HepG2 (cell line): ENCODE results near the gene PSEN1. TPM values are rescaled to one million over a fixed set of nuclear protein-coding genes. Genes with fewer than 3 reads are reported as not detected.
A peak's percentile ranks its signal among the peaks of the same experiment; 100 is the strongest.

Source experiments
- AFF4 ChIP-seq: sonication (generic); formaldehyde crosslinking; IDR thresholded peaks from 2 replicates; pipeline ENCODE4 v1.4.0; 2020; ENCODE audit warnings: missing genetic modification reagents
- BHLHE40 ChIP-seq: IDR thresholded peaks from 2 replicates; pipeline ENCODE4 v1.6.1; 2011; ENCODE audit warnings: low read length, improper control_type of control experiment
- CENPBD1 ChIP-seq: sonication (generic); formaldehyde crosslinking; IDR thresholded peaks from 2 replicates; pipeline ENCODE4 v1.8.0; 2022; ENCODE audit warnings: missing genetic modification reagents, low read depth, mild to moderate bottlenecking, borderline replicate concordance
- CREB3 ChIP-seq: sonication (generic); formaldehyde crosslinking; IDR thresholded peaks from 2 replicates; pipeline ENCODE4 v1.5.0; 2020; ENCODE audit warnings: missing genetic modification reagents
- FOXM1 ChIP-seq: sonication (generic); formaldehyde crosslinking; IDR thresholded peaks from 2 replicates; pipeline ENCODE4 v1.5.0; 2020; ENCODE audit warnings: missing genetic modification reagents
- FOXP1 ChIP-seq, 2 experiments: fragments of 450-650 bp in 1 of 2; IDR thresholded peaks; 2 replicates each; pipeline ENCODE4 v1.6.1; 2017 to 2018; ENCODE audit warnings: antibody characterized with exemption in 1 of 2
- GZF1 ChIP-seq: sonication (generic); formaldehyde crosslinking; IDR thresholded peaks from 2 replicates; pipeline ENCODE4 v1.5.1; 2020; ENCODE audit warnings: mild to moderate bottlenecking, missing genetic modification reagents
- HDAC2 ChIP-seq: sonication (generic); formaldehyde crosslinking; IDR thresholded peaks from 2 replicates; pipeline ENCODE4 v1.4.0; 2020; ENCODE audit warnings: missing genetic modification reagents
- HES4 ChIP-seq: sonication (generic); formaldehyde crosslinking; IDR thresholded peaks from 2 replicates; pipeline ENCODE4 v1.9.0; 2021; ENCODE audit warnings: mild to moderate bottlenecking, missing genetic modification reagents, borderline replicate concordance
- HNRNPH1 ChIP-seq: fragments of 200-400 bp; formaldehyde crosslinking; optimal IDR thresholded peaks from 2 replicates; pipeline ENCODE3; 2017; ENCODE audit warnings: mild to moderate bottlenecking, low read depth, low read length
- HOXA7 ChIP-seq: sonication (generic); formaldehyde crosslinking; IDR thresholded peaks from 2 replicates; pipeline ENCODE4 v1.8.1; 2022; ENCODE audit warnings: mild to moderate bottlenecking, missing genetic modification reagents, moderate library complexity
- MEIS1 ChIP-seq: sonication (generic); formaldehyde crosslinking; IDR thresholded peaks from 2 replicates; pipeline ENCODE4 v1.9.0; 2021; ENCODE audit warnings: mild to moderate bottlenecking, missing genetic modification reagents, moderate library complexity, borderline replicate concordance
- MXD3 ChIP-seq: IDR thresholded peaks from 2 replicates; pipeline ENCODE4 v1.6.1; 2016; ENCODE audit warnings: mild to moderate bottlenecking, missing biosample characterization, missing genetic modification reagents
- PAF1 ChIP-seq: IDR thresholded peaks from 2 replicates; pipeline ENCODE4 v1.6.1; 2016; ENCODE audit warnings: missing genetic modification reagents, missing compliant biosample characterization
- RFX3 ChIP-seq: IDR thresholded peaks from 2 replicates; pipeline ENCODE4 v1.6.1; 2016; ENCODE audit warnings: missing biosample characterization, missing genetic modification reagents
- SIX1 ChIP-seq: sonication (generic); formaldehyde crosslinking; IDR thresholded peaks from 2 replicates; pipeline ENCODE4 v1.4.0; 2020; ENCODE audit warnings: missing genetic modification reagents, borderline replicate concordance
- SMAD3 ChIP-seq: sonication (generic); formaldehyde crosslinking; IDR thresholded peaks from 2 replicates; pipeline ENCODE4 v1.4.0; 2020; ENCODE audit warnings: missing genetic modification reagents
- SMAD9 ChIP-seq: sonication (generic); formaldehyde crosslinking; IDR thresholded peaks from 2 replicates; pipeline ENCODE4 v1.5.1; 2020; ENCODE audit warnings: mild to moderate bottlenecking, missing genetic modification reagents
- ZNF124 ChIP-seq: sonication (generic); formaldehyde crosslinking; IDR thresholded peaks from 2 replicates; pipeline ENCODE4 v1.4.0; 2020; ENCODE audit warnings: missing genetic modification reagents
- ZNF432 ChIP-seq: sonication (generic); formaldehyde crosslinking; IDR thresholded peaks from 2 replicates; pipeline ENCODE4 v1.5.0; 2020; ENCODE audit warnings: missing genetic modification reagents, mild to moderate bottlenecking, borderline replicate concordance
- ZNF468 ChIP-seq: sonication (generic); formaldehyde crosslinking; IDR thresholded peaks from 2 replicates; pipeline ENCODE4 v1.8.0; 2022; ENCODE audit warnings: mild to moderate bottlenecking, moderate library complexity, missing genetic modification reagents
- ZNF530 ChIP-seq: sonication (generic); formaldehyde crosslinking; IDR thresholded peaks from 2 replicates; pipeline ENCODE4 v1.5.0; 2020; ENCODE audit warnings: low read depth, mild to moderate bottlenecking, missing genetic modification reagents
- ZNF614 ChIP-seq: IDR thresholded peaks from 2 replicates; pipeline ENCODE4 v1.6.1; 2018; ENCODE audit warnings: missing biosample characterization, missing genetic modification reagents, inconsistent platforms, borderline replicate concordance
- polyA plus RNA-seq, 8 experiments: library from polyadenylated mRNA; depleted of rRNA in 3 of 8; stranded (reverse) in 7 of 8; unstranded in 1 of 8; fragments of >200 nt; fragmentation: Illumina TruSeq in 4 of 8; extraction: Trizol in 4 of 8; gene quantifications; 2 replicates each; pipeline versions ENCODE4 v1.2.1 to v1.2.3, GENCODE V29; 2011 to 2016; ENCODE audit warnings: low read depth in 4 of 8, missing spikeins in 1 of 8, mixed read lengths in 1 of 8; ENCODE audit not compliant: insufficient read depth in 1 of 8
- total RNA-seq, 5 experiments: library from RNA; depleted of rRNA; stranded (reverse); fragments of >200 nt; fragmentation: Illumina TruSeq; extraction: Trizol; gene quantifications; 2 replicates each; pipeline ENCODE4 v1.2.3, GENCODE V29; 2016; ENCODE audit warnings: low read depth in 1 of 5
- TF ChIP-seq, protein P1 (sequence below): sonication (generic); formaldehyde crosslinking; IDR thresholded peaks from 2 replicates; pipeline ENCODE4 v1.8.1; 2023; ENCODE audit warnings: missing genetic modification reagents, inconsistent platforms, borderline replicate concordance

PSEN1 gene
- total and polyA plus RNA-seq, 2 of the 13 experiments (the other 11 are each of a cell fraction or from before 2014, with no cell fraction given), result 12.5 to 26.6 TPM

DNA sequence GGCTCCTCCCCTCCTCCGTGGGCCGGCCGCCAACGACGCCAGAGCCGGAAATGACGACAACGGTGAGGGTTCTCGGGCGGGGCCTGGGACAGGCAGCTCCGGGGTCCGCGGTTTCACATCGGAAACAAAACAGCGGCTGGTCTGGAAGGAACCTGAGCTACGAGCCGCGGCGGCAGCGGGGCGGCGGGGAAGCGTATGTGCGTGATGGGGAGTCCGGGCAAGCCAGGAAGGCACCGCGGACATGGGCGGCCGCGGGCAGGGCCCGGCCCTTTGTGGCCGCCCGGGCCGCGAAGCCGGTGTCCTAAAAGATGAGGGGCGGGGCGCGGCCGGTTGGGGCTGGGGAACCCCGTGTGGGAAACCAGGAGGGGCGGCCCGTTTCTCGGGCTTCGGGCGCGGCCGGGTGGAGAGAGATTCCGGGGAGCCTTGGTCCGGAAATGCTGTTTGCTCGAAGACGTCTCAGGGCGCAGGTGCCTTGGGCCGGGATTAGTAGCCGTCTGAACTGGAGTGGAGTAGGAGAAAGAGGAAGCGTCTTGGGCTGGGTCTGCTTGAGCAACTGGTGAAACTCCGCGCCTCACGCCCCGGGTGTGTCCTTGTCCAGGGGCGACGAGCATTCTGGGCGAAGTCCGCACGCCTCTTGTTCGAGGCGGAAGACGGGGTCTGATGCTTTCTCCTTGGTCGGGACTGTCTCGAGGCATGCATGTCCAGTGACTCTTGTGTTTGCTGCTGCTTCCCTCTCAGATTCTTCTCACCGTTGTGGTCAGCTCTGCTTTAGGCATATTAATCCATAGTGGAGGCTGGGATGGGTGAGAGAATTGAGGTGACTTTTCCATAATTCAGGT lies at the start of gene PSEN1 (continued):
- TF ChIP-seq CREB3, result peak; percentile 79; the same call in 1 of the 2 replicates
- no peak for TF ChIP-seq AFF4 (CRISPR knock-in tag)
- TF ChIP-seq BHLHE40, result no peak
- no peak for TF ChIP-seq SIX1 (CRISPR knock-in tag)
- no peak for TF ChIP-seq HES4
- no peak for TF ChIP-seq MEIS1
- no peak for TF ChIP-seq FOXM1
- TF ChIP-seq, protein P1, sequence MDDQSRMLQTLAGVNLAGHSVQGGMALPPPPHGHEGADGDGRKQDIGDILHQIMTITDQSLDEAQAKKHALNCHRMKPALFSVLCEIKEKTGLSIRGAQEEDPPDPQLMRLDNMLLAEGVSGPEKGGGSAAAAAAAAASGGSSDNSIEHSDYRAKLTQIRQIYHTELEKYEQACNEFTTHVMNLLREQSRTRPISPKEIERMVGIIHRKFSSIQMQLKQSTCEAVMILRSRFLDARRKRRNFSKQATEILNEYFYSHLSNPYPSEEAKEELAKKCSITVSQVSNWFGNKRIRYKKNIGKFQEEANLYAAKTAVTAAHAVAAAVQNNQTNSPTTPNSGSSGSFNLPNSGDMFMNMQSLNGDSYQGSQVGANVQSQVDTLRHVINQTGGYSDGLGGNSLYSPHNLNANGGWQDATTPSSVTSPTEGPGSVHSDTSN (CRISPR knock-in tag), result no peak
- peak; percentile 56; the same call in 1 of the 2 replicates for TF ChIP-seq GZF1 (CRISPR knock-in tag)
- TF ChIP-seq MXD3 (CRISPR knock-in tag), result no peak
- TF ChIP-seq HOXA7 (CRISPR knock-in tag), result no peak
- no peak for TF ChIP-seq FOXP1 (IDR thresholded peaks at IDR 0.05)
- no peak for TF ChIP-seq FOXP1 (CRISPR knock-in tag; IDR thresholded peaks at IDR 0.05)
- TF ChIP-seq HNRNPH1, result no peak
- no peak for TF ChIP-seq SMAD9 (CRISPR knock-in tag)
- no peak for TF ChIP-seq HDAC2 (CRISPR knock-in tag)
- TF ChIP-seq ZNF468 (CRISPR knock-in tag), result no peak
- TF ChIP-seq RFX3 (CRISPR knock-in tag), result no peak
- TF ChIP-seq ZNF614 (CRISPR knock-in tag), result 0 out of 2 replicates have a peak, but pooled peaks have one; percentile 19
- no peak for TF ChIP-seq SMAD3
- TF ChIP-seq ZNF530 (CRISPR knock-in tag), result no peak
- TF ChIP-seq PAF1 (CRISPR knock-in tag), result no peak
- TF ChIP-seq ZNF124 (CRISPR knock-in tag), result no peak
- TF ChIP-seq CENPBD1, result no peak
- no peak for TF ChIP-seq ZNF432 (CRISPR knock-in tag)
